Fibroblast of lung (primary cell): Measurements from ENCODE around the gene SULT6B1. TPM values are rescaled to one million over a fixed set of nuclear protein-coding genes. Genes with fewer than 3 reads are reported as not detected.

Source experiments
- DNase-seq, 2 donors: peaks; one replicate each; pipeline versions ENCODE4 v3.0.0 to v3.0.0-alpha.2; 2010; ENCODE audit warnings: low read depth in 2 of 2
- H2AFZ ChIP-seq: 2 replicates; pipeline ENCODE4 v1.5.1; 2012; ENCODE audit warnings: low read length, control low read depth, inconsistent platforms
- H3K27ac ChIP-seq: 2 replicates; pipeline ENCODE4 v1.5.1; 2011; ENCODE audit warnings: low read length, control low read depth; ENCODE audit not compliant: insufficient read depth
- H3K27me3 ChIP-seq: 2 replicates; pipeline ENCODE4 v1.5.1; 2011; ENCODE audit warnings: mild to moderate bottlenecking, low read length; ENCODE audit not compliant: control insufficient read depth, insufficient read depth
- H3K36me3 ChIP-seq: 2 replicates; pipeline ENCODE4 v1.5.1; 2011; ENCODE audit warnings: low read length; ENCODE audit not compliant: control insufficient read depth, insufficient read depth
- H3K4me1 ChIP-seq: 2 replicates; pipeline ENCODE4 v1.5.1; 2011; ENCODE audit warnings: low read length; ENCODE audit not compliant: control insufficient read depth, insufficient read depth; ENCODE audit errors: extremely low read depth
- H3K4me2 ChIP-seq: 2 replicates; pipeline ENCODE4 v1.5.1; 2011; ENCODE audit warnings: low read length, control low read depth; ENCODE audit not compliant: insufficient read depth; ENCODE audit errors: extremely low read depth
- H3K4me3 ChIP-seq, 4 experiments: fragments of 200-600 bp in 1 of 4; sonication (generic) in 1 of 4; replicated peaks in 1 of 4; 2 replicates each; pipeline ENCODE4 v1.5.1; 2011 to 2016; ENCODE audit warnings: low read length in 4 of 4, low read depth in 3 of 4, mild to moderate bottlenecking in 3 of 4, control low read depth in 2 of 4, inconsistent platforms in 1 of 4, mixed read lengths in 1 of 4; ENCODE audit not compliant: insufficient read depth in 1 of 4; ENCODE audit errors: control extremely low read depth in 1 of 4
- H3K79me2 ChIP-seq: 2 replicates; pipeline ENCODE4 v1.5.1; 2012; ENCODE audit warnings: mild to moderate bottlenecking, low read length, inconsistent platforms; ENCODE audit not compliant: control insufficient read depth, insufficient read depth
- H3K9ac ChIP-seq: 2 replicates; pipeline ENCODE4 v1.5.1; 2011; ENCODE audit warnings: mild to moderate bottlenecking, low read length, control low read depth; ENCODE audit not compliant: insufficient read depth
- H3K9me3 ChIP-seq: 2 replicates; pipeline ENCODE4 v1.5.1; 2012; ENCODE audit warnings: low read depth, low read length; ENCODE audit not compliant: control insufficient read depth, insufficient read depth
- H4K20me1 ChIP-seq: 2 replicates; pipeline ENCODE4 v1.5.1; 2011; ENCODE audit warnings: low read length; ENCODE audit not compliant: control insufficient read depth, insufficient read depth; ENCODE audit errors: extremely low read depth
- CTCF ChIP-seq, 2 donors: IDR thresholded peaks in 1 of 2; conservative IDR thresholded peaks in 1 of 2; 1 replicate in 1 of 2; 2 replicates in 1 of 2; pipeline ENCODE4 v1.5.1; 2011 to 2012; ENCODE audit warnings: low read length in 2 of 2, control low read depth in 1 of 2, inconsistent platforms in 1 of 2, low read depth in 1 of 2, mild to moderate bottlenecking in 1 of 2
- EZH2 ChIP-seq: IDR thresholded peaks from 2 replicates; pipeline ENCODE4 v1.5.1; 2012; ENCODE audit warnings: low read length, control low read depth, mild to moderate bottlenecking; ENCODE audit errors: missing control alignments
- polyA plus RNA-seq, 2 donors: library from polyadenylated mRNA; depleted of rRNA in 1 of 2; stranded (reverse) in 1 of 2; unstranded in 1 of 2; fragments of >200 nt; gene quantifications; 2 replicates each; pipeline ENCODE4 v1.2.1, GENCODE V29; 2011 to 2012; ENCODE audit warnings: missing spikeins in 1 of 2
- total RNA-seq: library from RNA; depleted of rRNA; stranded (reverse); fragments of >200 nt; gene quantifications from 2 replicates; pipeline ENCODE4 v1.2.1, GENCODE V29; 2014

Gene SULT6B1
- total and polyA plus RNA-seq, 2 donors (not counting 1 experiment from before 2014, with no cell fraction given), result not detected

- H3K79me2 ChIP-seq, result no peaks in the 10 kb centered on the region
- no peak overlapping the region for H3K4me2 ChIP-seq
- no peak overlapping the region for H2AFZ ChIP-seq
- H3K36me3 ChIP-seq, result no peaks in the 10 kb centered on the region
- H3K27ac ChIP-seq, result no peak overlapping the region
- H3K9ac ChIP-seq, result no peak overlapping the region
- no peak for DNase-seq
- H4K20me1 ChIP-seq, result no peaks in the 10 kb centered on the region
- H3K27me3 ChIP-seq, result no peaks in the 10 kb centered on the region
- no peak for TF ChIP-seq EZH2
- no peak for TF ChIP-seq CTCF (conservative IDR thresholded peaks at IDR 0.05 in 1 of 2, IDR thresholded peaks at IDR 0.05 in 1 of 2; ENCODE audit: low read depth in 1 of 2, low read length in 2 of 2)
- H3K4me1 ChIP-seq, result peaks cover 2% of the 10 kb centered on the region
- no peaks in the 10 kb centered on the region for H3K9me3 ChIP-seq
- H3K4me3 ChIP-seq, result no peak overlapping the region
Observed at GRCh38 chr2:37180006-37180639, 8.3 kb downstream of the SULT6B1 start.

- Histone ChIP-seq H3K9ac (no peak overlapping the region), H3K4me3 (no peak overlapping the region), H3K36me3 (no peaks in the 10 kb centered on the region), H3K4me2 (no peak overlapping the region), H3K9me3 (no peaks in the 10 kb centered on the region), H4K20me1 (no peaks in the 10 kb centered on the region), H2AFZ (no peak overlapping the region), H3K27me3 (no peaks in the 10 kb centered on the region), H3K79me2 (no peaks in the 10 kb centered on the region), H3K27ac (no peak overlapping the region), H3K4me1 (no peaks in the 10 kb centered on the region)
- TF ChIP-seq CTCF (conservative IDR thresholded peaks at IDR 0.05 in 1 of 2, IDR thresholded peaks at IDR 0.05 in 1 of 2; ENCODE audit: low read depth in 1 of 2, low read length in 2 of 2) (no peak), EZH2 (no peak)
- DNase-seq, result no peak
Observed at GRCh38 chr2:37173741-37174140, 14.7 kb downstream of the SULT6B1 start.

- H3K9ac ChIP-seq, result no peak overlapping the region
- H4K20me1 ChIP-seq, result no peaks in the 10 kb centered on the region
- H3K27ac ChIP-seq, result no peak overlapping the region
- no peak overlapping the region for H2AFZ ChIP-seq
- H3K27me3 ChIP-seq, result no peaks in the 10 kb centered on the region
- H3K4me3 ChIP-seq, result no peak overlapping the region
- no peaks in the 10 kb centered on the region for H3K9me3 ChIP-seq
- no peaks in the 10 kb centered on the region for H3K36me3 ChIP-seq
- TF ChIP-seq CTCF (conservative IDR thresholded peaks at IDR 0.05 in 1 of 2, IDR thresholded peaks at IDR 0.05 in 1 of 2; ENCODE audit: low read depth in 1 of 2, low read length in 2 of 2) (no peak), EZH2 (no peak)
- H3K4me1 ChIP-seq, result no peaks in the 10 kb centered on the region
- DNase-seq, result no peak
- no peaks in the 10 kb centered on the region for H3K79me2 ChIP-seq
- H3K4me2 ChIP-seq, result no peak overlapping the region
Observed at GRCh38 chr2:37171624-37171950, 16.9 kb downstream of the SULT6B1 start.
